Eye (tissue), 1 donor: ENCODE results near the gene SLC6A20.

Experiments used
- DNase-seq: peaks from one replicate; pipeline ENCODE4 v3.0.0-alpha.2; 2015

Gene SLC6A20

GRCh38 chr3:45715945-45716344 is 80.4 kb downstream of the SLC6A20 start:
- no peak for DNase-seq

DNA sequence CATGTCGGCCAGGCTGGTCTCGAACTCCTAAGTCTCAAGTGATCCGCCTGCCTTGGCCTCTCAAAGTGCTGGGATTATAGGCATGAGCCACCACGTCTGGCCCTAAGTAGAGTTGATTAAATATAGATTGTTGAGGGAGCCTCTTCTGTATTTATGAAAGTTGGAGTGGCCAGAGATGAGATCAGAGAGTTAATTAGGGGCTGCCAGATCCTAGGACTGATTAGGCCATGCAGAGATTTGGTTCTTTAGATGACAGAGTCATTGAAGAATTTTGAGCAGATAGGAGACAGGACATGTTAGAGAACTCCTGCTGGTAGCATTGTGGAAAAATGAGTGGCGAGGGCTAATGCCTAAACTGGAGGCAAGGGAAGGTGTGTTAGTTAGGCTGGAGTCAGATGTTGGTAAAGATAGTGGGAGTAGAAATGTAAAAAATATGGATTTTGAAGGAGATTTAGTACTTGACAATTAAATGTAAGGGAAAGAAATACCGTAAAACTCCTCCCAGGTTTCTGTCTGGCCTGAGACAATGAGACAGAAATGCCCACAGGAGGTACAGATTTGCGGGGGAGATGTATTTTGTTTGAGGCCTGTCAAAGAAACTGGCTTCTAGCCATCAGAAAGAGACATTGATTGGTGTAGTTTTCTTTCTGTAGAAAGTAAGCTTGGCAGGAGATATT is 83.8 kb downstream of the SLC6A20 start:
- peak; percentile 4 for DNase-seq

DNA sequence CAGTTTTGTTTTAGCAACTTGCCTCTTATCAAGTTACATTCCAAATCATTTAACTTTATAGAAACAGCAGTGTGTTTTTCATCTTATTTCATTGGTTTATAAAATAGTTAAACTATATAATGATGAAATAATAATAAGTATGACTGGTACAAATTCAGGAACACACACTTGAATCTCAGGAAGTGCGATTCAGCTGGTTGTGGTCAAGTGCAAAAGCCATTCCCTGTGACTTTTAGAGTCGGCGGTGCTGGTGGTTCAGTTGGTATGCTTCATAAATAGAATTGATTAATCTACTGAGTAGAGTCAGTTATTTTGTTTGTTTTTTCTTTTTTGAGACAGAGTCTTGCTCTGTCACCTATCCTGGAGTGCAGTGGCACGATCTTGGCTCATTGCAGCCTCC is 84.4 kb downstream of the SLC6A20 start:
- DNase-seq, result no peak

- no peak for DNase-seq
These were observed 90.2 kb downstream of the SLC6A20 start for GRCh38 chr3:45705839-45706808.
